GM13976 (cell line): ENCODE results near the gene SCRN1.

Experiments used
- DNase-seq: peaks from one replicate; pipeline ENCODE4 v3.0.0; 2012; ENCODE audit warnings: low spot score
- CTCF ChIP-seq: IDR thresholded peaks from 2 replicates; pipeline ENCODE4 v1.5.1; 2012; ENCODE audit warnings: borderline replicate concordance, mild to moderate bottlenecking; ENCODE audit not compliant: insufficient read depth; ENCODE audit errors: extremely low read depth, missing control alignments, control extremely low read depth
- in situ Hi-C: fragments of 300-500 bp; cut with MboI; formaldehyde crosslinking; loops from one replicate; pipeline ENCODE4 v1.12.0; 2022; ENCODE audit warnings: low sequenced_read_pairs, mixed read lengths, inconsistent platforms; ENCODE audit not compliant: unreplicated experiment

The SCRN1 gene

GRCh38 chr7:29879609-29880008 lies 110.0 kb downstream of the SCRN1 start:
- in situ Hi-C loops = loop anchor here (10.0 kb wide), 1 partner anchor 185 kb away; no protein-coding TSS in a partner anchor
- no peak for TF ChIP-seq CTCF
- DNase-seq = no peak

DNA sequence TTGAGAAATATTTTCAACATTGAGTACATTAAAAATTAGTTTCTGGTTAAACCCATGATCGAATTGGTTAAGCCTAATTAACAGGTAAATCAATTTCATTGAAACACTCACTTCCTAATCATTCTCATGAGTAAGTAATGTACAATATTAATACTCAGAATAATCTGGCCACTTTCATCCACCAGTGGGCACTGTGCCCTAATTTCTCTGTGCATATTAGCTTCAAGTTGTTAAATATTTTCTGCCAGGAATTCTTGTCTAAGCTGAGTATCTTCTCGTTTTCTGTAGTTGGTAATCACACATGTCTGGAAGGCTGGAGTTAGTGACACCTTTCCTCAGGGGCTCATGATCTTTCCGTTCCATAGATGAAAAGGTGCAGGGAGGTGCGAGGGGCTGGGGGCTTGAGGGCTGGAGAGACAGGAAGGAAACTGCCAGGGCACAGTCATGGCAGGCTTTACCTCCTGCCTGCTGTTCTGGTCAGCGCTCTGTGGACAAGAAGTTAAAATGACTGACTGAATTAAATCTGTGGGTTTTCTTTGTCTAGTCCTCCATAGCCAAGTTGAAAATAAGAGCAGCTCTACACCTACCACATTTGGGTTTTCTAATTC lies 111.4 kb downstream of the SCRN1 start:
- in situ Hi-C loops = loop anchor here (10.0 kb wide), 1 partner anchor 187 kb away; no protein-coding TSS in a partner anchor
- no peak for DNase-seq
- peak; percentile 53 for TF ChIP-seq CTCF

DNA sequence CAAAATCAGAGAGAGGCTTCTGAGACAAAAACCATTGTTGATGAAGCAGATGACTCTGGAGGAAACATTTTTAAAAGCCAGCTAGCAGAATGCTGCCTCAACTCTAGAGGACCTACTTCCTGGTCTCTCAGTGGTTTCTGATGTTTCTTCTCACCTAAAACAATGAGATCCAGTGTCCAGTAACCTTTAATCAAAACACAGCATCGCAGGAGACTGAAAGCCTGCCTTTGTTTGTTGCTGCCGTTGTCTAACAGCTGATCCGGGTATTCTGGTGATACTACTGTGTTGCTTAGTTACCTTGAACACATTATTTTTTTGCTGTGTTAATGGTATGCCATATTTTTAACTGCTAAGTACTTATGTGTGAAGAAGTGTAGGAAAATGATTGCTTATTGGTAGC lies 112.4 kb downstream of the SCRN1 start:
- DNase-seq = no peak
- no peak for TF ChIP-seq CTCF
- in situ Hi-C loops = loop anchor here (10.0 kb wide), 1 partner anchor 188 kb away; no protein-coding TSS in a partner anchor

- in situ Hi-C loops = loop anchor here (10.0 kb wide), 1 partner anchor 189 kb away; no protein-coding TSS in a partner anchor
- no peak for DNase-seq
- TF ChIP-seq CTCF = no peak
Measured at GRCh38 chr7:29875741-29876140, 113.9 kb downstream of the SCRN1 start.

DNA sequence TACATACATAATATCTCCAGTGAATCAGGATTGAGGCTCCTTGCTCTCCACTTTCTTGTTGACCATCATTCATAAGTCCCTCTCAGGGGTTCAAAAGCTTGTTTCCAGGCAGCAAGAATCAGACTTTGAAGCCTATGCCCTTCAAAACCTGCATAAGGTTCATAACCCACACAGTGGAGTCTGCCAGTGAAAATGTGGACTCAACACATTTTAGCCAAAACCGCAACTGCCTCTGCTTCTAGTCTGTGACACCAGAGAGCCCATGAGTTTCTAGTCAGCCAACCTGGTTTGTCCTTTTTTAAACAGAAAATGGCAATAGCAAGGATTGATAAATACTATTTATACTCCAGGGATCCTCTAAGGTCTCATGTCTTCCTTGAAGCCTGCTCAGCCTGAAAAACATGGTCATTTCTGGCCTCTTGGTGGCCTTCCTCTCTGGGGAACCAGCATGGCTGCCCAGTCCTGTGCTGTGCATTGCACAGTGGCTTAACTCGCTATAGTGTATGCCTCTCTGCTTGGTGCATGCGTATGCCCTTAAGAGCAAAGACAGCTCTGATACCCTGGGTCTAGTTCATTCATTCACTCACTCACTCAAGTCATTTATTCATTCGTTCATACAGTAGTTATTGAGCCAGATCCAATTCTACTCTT lies 115.8 kb downstream of the SCRN1 start:
- in situ Hi-C loops = loop anchor here (10.0 kb wide), 1 partner anchor 191 kb away; no protein-coding TSS in a partner anchor
- TF ChIP-seq CTCF = no peak

GRCh38 chr7:29871787-29872398 lies 117.7 kb downstream of the SCRN1 start:
- in situ Hi-C loops = loop anchor here (10.0 kb wide), 1 partner anchor 193 kb away; no protein-coding TSS in a partner anchor
- no peak for TF ChIP-seq CTCF
- DNase-seq = no peak

More for the DNA sequence above, 115.8 kb downstream of the SCRN1 start:
- DNase-seq = no peak
